HG03095 (cell line): ENCODE results near the gene VTI1A.

Experiments used
- ATAC-seq: cut with Tn5 transposase; IDR thresholded peaks from one replicate; pipeline ENCODE4 v1.9.1; 2021; ENCODE audit warnings: moderate library complexity; ENCODE audit not compliant: unreplicated experiment

The VTI1A gene

GRCh38 chr10:112503643-112504042 lies 56.6 kb downstream of the VTI1A start:
- ATAC-seq, result no peak

GRCh38 chr10:112507046-112507445 lies 60.0 kb downstream of the VTI1A start:
- ATAC-seq, result no peak

GRCh38 chr10:112507988-112508387 lies 61.0 kb downstream of the VTI1A start:
- ATAC-seq, result no peak

- no peak for ATAC-seq
Measured at GRCh38 chr10:112509558-112510291, 62.7 kb downstream of the VTI1A start.

- ATAC-seq, result no peak
Measured at GRCh38 chr10:112510384-112510783, 63.4 kb downstream of the VTI1A start.

- ATAC-seq, result no peak
Measured at GRCh38 chr10:112512294-112512693, 65.3 kb downstream of the VTI1A start.

GRCh38 chr10:112515126-112515525 lies 68.1 kb downstream of the VTI1A start:
- ATAC-seq, result no peak

- no peak for ATAC-seq
Measured at GRCh38 chr10:112515852-112516251, 68.8 kb downstream of the VTI1A start.

GRCh38 chr10:112517451-112517862 lies 70.4 kb downstream of the VTI1A start:
- no peak for ATAC-seq

GRCh38 chr10:112519133-112519761 lies 72.2 kb downstream of the VTI1A start:
- ATAC-seq, result no peak

GRCh38 chr10:112520914-112521313 lies 73.9 kb downstream of the VTI1A start:
- ATAC-seq, result no peak

- no peak for ATAC-seq
Measured at GRCh38 chr10:112524641-112525040, 77.6 kb downstream of the VTI1A start.

GRCh38 chr10:112525200-112525599 lies 78.2 kb downstream of the VTI1A start:
- no peak for ATAC-seq

GRCh38 chr10:112526139-112526538 lies 79.1 kb downstream of the VTI1A start:
- ATAC-seq, result peak; percentile 73

- ATAC-seq, result no peak
Measured at GRCh38 chr10:112526906-112527305, 79.9 kb downstream of the VTI1A start.

- no peak for ATAC-seq
Measured at GRCh38 chr10:112528235-112528634, 81.2 kb downstream of the VTI1A start.

GRCh38 chr10:112531421-112531820 lies 84.4 kb downstream of the VTI1A start:
- no peak for ATAC-seq

- ATAC-seq, result peak; percentile 96
Measured at GRCh38 chr10:112532189-112532588, 85.2 kb downstream of the VTI1A start.

- ATAC-seq, result no peak
Measured at GRCh38 chr10:112532956-112533355, 85.9 kb downstream of the VTI1A start.

- ATAC-seq, result no peak
Measured at GRCh38 chr10:112533916-112534315, 86.9 kb downstream of the VTI1A start.

GRCh38 chr10:112535531-112535951 lies 88.5 kb downstream of the VTI1A start:
- ATAC-seq, result peak; percentile 62

- ATAC-seq, result no peak
Measured at GRCh38 chr10:112536663-112537062, 89.6 kb downstream of the VTI1A start.

GRCh38 chr10:112538168-112538567 lies 91.2 kb downstream of the VTI1A start:
- no peak for ATAC-seq
